Stimulated activated CD8-positive, alpha-beta memory T cell treated with anti-CD3 and anti-CD28 coated beads, Interleukin-7, amount 100 ng/mL, for 24 hours (primary cell): Measurements from ENCODE around the gene CHM.
"Not testable (repeated sequence)": the region's sequence is repeated elsewhere in the genome, so short reads cannot be mapped to it uniquely, and the experiment has no call there.

Experiments used
- DNase-seq: peaks from one replicate; pipeline ENCODE4 v3.0.0-alpha.2; 2020; ENCODE audit warnings: low read depth

Gene CHM

GRCh38 chrX:85995641-85996040 lies 51.7 kb downstream of the CHM start:
- DNase-seq, result no peak

- DNase-seq, result no peak
Observed at GRCh38 chrX:85994797-85995196, 52.6 kb downstream of the CHM start.

GRCh38 chrX:85994228-85994627 lies 53.1 kb downstream of the CHM start:
- no peak for DNase-seq

- DNase-seq, result no peak
Observed at GRCh38 chrX:85993539-85994197, 53.7 kb downstream of the CHM start.

GRCh38 chrX:85992811-85993229 lies 54.5 kb downstream of the CHM start:
- DNase-seq, result no peak

GRCh38 chrX:85988353-85988752 lies 59.0 kb downstream of the CHM start:
- no peak for DNase-seq

- DNase-seq, result no peak
Observed at GRCh38 chrX:85980286-85980685, 67.1 kb downstream of the CHM start.

- no peak for DNase-seq
Observed at GRCh38 chrX:85977218-85977617, 70.1 kb downstream of the CHM start.

GRCh38 chrX:85972351-85972750 lies 75.0 kb downstream of the CHM start:
- not testable (repeated sequence) for DNase-seq

GRCh38 chrX:85964744-85965143 lies 82.6 kb downstream of the CHM start:
- no peak for DNase-seq

GRCh38 chrX:85963736-85964135 lies 83.6 kb downstream of the CHM start:
- no peak for DNase-seq

- DNase-seq, result no peak
Observed at GRCh38 chrX:85955510-85955909, 91.8 kb downstream of the CHM start.

GRCh38 chrX:85944751-85945150 lies 102.6 kb downstream of the CHM start:
- DNase-seq, result not testable (repeated sequence)

- DNase-seq, result no peak
Observed at GRCh38 chrX:85941275-85941674, 106.1 kb downstream of the CHM start.

- DNase-seq, result not testable (repeated sequence)
Observed at GRCh38 chrX:85939942-85940341, 107.4 kb downstream of the CHM start.

- DNase-seq, result not testable (repeated sequence)
Observed at GRCh38 chrX:85934399-85934798, 113.0 kb downstream of the CHM start.

- no peak for DNase-seq
Observed at GRCh38 chrX:85930099-85930498, 117.3 kb downstream of the CHM start.

GRCh38 chrX:85928606-85929005 lies 118.8 kb downstream of the CHM start:
- DNase-seq, result no peak

GRCh38 chrX:85927740-85928139 lies 119.6 kb downstream of the CHM start:
- no peak for DNase-seq

- DNase-seq, result no peak
Observed at GRCh38 chrX:85922821-85923220, 124.5 kb downstream of the CHM start.

GRCh38 chrX:85916656-85917280 lies 130.6 kb downstream of the CHM start:
- not testable (repeated sequence) for DNase-seq

GRCh38 chrX:85914431-85914830 lies 132.9 kb downstream of the CHM start:
- no peak for DNase-seq

GRCh38 chrX:85907316-85907715 lies 140.0 kb downstream of the CHM start:
- DNase-seq, result no peak

- DNase-seq, result no peak
Observed at GRCh38 chrX:85906399-85906798, 141.0 kb downstream of the CHM start.
